ENCODE results near the gene RPS28.
"Not testable (repeated sequence)": the region's sequence is repeated elsewhere in the genome, so short reads cannot be mapped to it uniquely, and the experiment has no call there.

Gene RPS28

GRCh38 chr19:8321067-8321985 lies at the start of gene RPS28, which contains the start of gene NDUFA7:
Gene RPS28, plus strand, starts transcription at chr19:8321496. Its CDS starts 35 bp downstream, at chr19:8321531.
Gene NDUFA7, minus strand, starts transcription at chr19:8321375. Its CDS starts 17 bp downstream, at chr19:8321358.
- peak; percentile 88 to 97 (median 96) for DNase-seq

DNA sequence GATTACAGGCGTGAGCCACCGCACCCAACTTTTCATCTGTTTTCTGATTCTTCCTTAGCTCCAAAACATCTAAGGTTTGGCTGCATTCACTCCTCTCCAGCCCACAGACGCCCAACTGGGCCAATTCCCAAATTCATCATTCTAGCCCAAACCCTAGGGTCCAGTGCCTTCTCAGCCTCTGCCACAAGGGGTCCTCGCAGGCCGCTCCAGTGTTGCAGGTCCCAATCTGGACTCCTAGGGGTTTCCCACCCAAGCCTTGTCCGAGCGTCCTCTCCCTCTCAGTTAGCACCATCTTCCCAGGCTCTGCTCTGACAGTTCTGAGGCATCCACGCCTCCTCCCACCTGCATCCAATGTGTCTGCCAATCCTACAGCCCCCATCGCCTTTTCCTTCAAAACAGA lies 44.8 kb upstream of the RPS28 start:
- DNase-seq, result not testable (repeated sequence)

- DNase-seq, result not testable (repeated sequence)
Observed at GRCh38 chr19:8291337-8291736, 30.0 kb upstream of the RPS28 start.

- DNase-seq, result no peak
Observed at GRCh38 chr19:8302357-8302691, 19.0 kb upstream of the RPS28 start.

DNA sequence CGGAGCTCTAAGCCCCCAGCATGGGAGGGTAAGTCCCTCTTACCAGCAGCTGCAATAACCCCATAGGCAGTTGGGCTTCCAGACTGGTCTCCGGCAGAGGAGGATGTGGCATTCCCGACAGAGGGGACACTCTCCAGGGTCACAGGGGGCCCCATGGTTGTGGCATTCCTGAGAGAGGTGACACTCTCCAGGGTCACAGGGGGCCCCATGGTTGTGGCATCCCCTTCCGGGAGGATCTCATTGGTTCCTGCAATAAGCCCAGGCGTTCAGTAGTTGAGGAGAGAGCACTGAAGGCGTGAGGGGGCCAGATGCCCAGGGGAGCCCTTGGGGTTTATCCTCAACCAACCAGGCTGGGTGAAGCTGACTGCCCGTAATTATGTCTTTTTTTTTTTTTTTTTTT lies 18.6 kb upstream of the RPS28 start:
- no peak for DNase-seq

GRCh38 chr19:8304841-8305621 lies 16.3 kb upstream of the RPS28 start:
- no peak for DNase-seq

- DNase-seq, result no peak
Observed at GRCh38 chr19:8305798-8306197, 15.5 kb upstream of the RPS28 start.

- DNase-seq, result no peak
Observed at GRCh38 chr19:8306235-8307054, 14.9 kb upstream of the RPS28 start.

GRCh38 chr19:8307400-8307964 lies 13.8 kb upstream of the RPS28 start:
- no peak for DNase-seq

DNA sequence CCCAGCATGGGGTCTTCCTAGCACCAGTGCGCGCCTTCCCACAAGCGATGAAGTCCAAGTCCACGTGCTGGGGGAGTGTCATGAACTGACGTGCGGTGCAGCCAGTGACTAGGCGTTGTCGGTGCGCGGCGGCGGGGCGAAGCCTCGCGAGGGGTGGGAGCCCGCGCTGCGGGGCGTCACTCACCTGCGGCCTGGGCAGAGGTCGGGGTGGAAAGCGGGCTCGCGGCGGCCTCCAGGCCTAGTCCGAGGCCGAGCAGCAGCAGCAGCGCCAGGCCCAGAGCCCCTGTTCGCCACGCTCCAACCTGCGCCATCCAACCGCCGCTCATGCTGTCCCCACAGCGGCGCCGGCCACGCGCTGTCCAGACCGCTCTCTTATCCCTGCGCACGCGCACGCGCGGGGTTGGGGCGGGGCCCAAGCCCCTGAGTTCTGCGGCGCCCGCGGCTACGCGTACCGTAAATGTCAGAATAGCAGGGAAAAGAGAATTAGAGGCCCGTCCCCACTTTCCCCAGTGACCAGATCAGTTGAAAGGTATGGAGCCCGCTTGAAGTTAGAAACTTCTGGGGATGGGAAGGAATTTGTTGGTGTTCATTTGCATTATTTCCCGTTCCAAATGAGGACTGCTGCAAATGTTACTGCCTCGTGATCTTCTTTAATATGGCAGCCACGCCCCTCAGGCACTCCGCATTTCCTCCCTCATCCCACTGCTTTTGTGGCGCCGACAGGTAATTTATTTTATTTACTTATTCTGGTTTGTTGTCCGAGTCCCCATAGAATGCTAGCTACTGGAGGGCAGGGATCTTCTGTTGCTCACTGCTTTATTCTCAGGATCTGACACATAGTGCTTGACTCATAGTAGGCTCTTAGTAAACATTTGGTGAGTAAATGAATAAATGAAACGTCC lies 13.1 kb upstream of the RPS28 start, which contains the start of gene CD320:
Gene CD320 (minus strand): TSS at position 394 of the 902 bp plus-strand sequence. CDS start 68 bp downstream, at position 326.
- peak; percentile 80 to 99 (median 98) for DNase-seq

- DNase-seq, result no peak
Observed at GRCh38 chr19:8308891-8309291, 12.4 kb upstream of the RPS28 start.

GRCh38 chr19:8310342-8311055 lies 10.8 kb upstream of the RPS28 start:
- DNase-seq, result no peak

GRCh38 chr19:8311461-8312260 lies 9.6 kb upstream of the RPS28 start:
- no peak for DNase-seq

- DNase-seq, result not testable (repeated sequence)
Observed at GRCh38 chr19:8314981-8315640, 6.2 kb upstream of the RPS28 start.

DNA sequence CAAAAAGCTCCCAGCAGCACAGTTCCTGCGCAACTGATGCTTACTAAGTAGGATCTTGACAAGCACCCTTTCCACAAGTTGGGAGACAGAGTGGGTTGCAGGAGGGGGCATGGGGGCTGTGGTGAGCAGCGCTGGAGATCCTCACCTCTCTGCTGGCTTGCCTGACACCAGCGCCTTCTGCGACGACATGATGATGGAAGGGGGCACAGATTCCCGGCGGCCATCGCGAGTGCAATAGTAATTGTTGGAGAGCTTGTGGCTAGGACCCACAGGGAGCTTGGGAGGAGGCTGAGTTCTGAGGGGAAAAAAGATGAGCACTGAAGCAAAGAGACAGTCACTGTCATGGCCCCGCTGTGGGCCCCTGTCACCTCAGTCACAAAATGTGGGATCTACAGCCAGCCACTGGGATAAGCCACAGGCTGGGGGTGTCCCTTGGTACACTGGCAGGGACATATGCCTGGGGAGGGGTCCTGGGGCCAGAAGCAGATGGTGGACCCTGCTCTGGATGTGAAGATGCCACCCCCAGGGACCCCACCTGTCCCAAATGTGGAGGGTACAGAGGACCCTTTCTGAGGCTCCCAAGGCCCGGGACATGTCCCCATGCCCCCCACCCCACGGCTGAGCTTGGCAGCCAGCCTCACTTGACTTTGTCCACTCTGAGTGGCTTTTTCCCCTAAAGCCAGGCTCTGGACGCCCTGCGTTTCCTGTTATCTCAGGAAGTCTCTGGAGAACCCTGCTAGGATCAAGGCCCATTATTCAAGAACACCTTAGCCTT lies 4.8 kb upstream of the RPS28 start:
- no peak for DNase-seq

GRCh38 chr19:8318835-8319234 lies 2.5 kb upstream of the RPS28 start:
- DNase-seq, result not testable (repeated sequence)

- DNase-seq, result no peak
Observed at GRCh38 chr19:8319807-8320520, 1.3 kb upstream of the RPS28 start.

Data from NCI-H1417 (cell line).